GM12878 (cell line): ENCODE measurements around the gene DGKQ. TPM values are rescaled to one million over a fixed set of nuclear protein-coding genes. Genes with fewer than 3 reads are reported as not detected.

ENCODE experiments used
- ASH2L ChIP-seq: fragments of 300-600, 200-600 bp; sonication (generic); IDR thresholded peaks from 2 replicates; pipeline ENCODE4 v1.6.1; 2017; ENCODE audit warnings: low read depth, mild to moderate bottlenecking, borderline replicate concordance
- CHD4 ChIP-seq: fragments of 200-600 bp; sonication (generic); IDR thresholded peaks from 2 replicates; pipeline ENCODE4 v1.6.1; 2016; ENCODE audit warnings: mild to moderate bottlenecking
- ETV6 ChIP-seq, 2 experiments: fragments of 450-650 bp in 1 of 2; IDR thresholded peaks in 1 of 2; conservative IDR thresholded peaks in 1 of 2; 2 replicates each; pipeline ENCODE4 v1.6.1; 2014; ENCODE audit warnings: antibody characterized with exemption in 1 of 2, borderline replicate concordance in 1 of 2, low read depth in 1 of 2, mild to moderate bottlenecking in 1 of 2, moderate library complexity in 1 of 2
- HDAC6 ChIP-seq: fragments of 200-600 bp; sonication (generic); IDR thresholded peaks from one replicate; pipeline ENCODE4 v1.8.0; 2017; ENCODE audit warnings: antibody characterized with exemption; ENCODE audit not compliant: unreplicated experiment
- HDGF ChIP-seq: fragments of 450-650 bp; IDR thresholded peaks from 2 replicates; pipeline ENCODE4 v1.6.1; 2016; ENCODE audit warnings: antibody characterized with exemption
- JUND ChIP-seq: IDR thresholded peaks from 2 replicates; pipeline ENCODE4 v1.6.1; 2012; ENCODE audit warnings: low read depth, mild to moderate bottlenecking, low read length, improper control_type of control experiment, moderate library complexity
- KDM1A ChIP-seq: fragments of 200-600 bp; sonication (generic); IDR thresholded peaks from 2 replicates; pipeline ENCODE4 v1.6.1; 2016; ENCODE audit warnings: borderline replicate concordance
- MYB ChIP-seq: fragments of 150-350 bp; IDR thresholded peaks from 2 replicates; pipeline ENCODE4 v1.6.1; 2014; ENCODE audit warnings: mild to moderate bottlenecking, low read depth, low read length, borderline replicate concordance
- MYC ChIP-seq: IDR thresholded peaks from 2 replicates; pipeline ENCODE4 v1.6.1; 2011; ENCODE audit warnings: mild to moderate bottlenecking, low read length, moderate library complexity, inconsistent platforms; ENCODE audit not compliant: insufficient read depth, insufficient replicate concordance, insufficient read length, severe bottlenecking
- NFYA ChIP-seq: IDR thresholded peaks from 2 replicates; pipeline ENCODE4 v1.6.1; 2011; ENCODE audit warnings: low read depth, mild to moderate bottlenecking, low read length, improper control_type of control experiment, borderline replicate concordance
- NR2F1 ChIP-seq: fragments of 450-650 bp; conservative IDR thresholded peaks from 2 replicates; pipeline ENCODE4 v1.6.1; 2017; ENCODE audit warnings: mild to moderate bottlenecking
- PML ChIP-seq: IDR thresholded peaks from 2 replicates; pipeline ENCODE4 v1.6.1; 2012; ENCODE audit warnings: low read length, inconsistent platforms
- POLR2AphosphoS5 ChIP-seq: IDR thresholded peaks from 2 replicates; pipeline ENCODE4 v1.6.1; 2011; ENCODE audit warnings: mild to moderate bottlenecking, low read length, inconsistent platforms
- RAD21 ChIP-seq: IDR thresholded peaks from 2 replicates; pipeline ENCODE4 v1.6.1; 2011; ENCODE audit warnings: mild to moderate bottlenecking, low read depth, low read length, moderate library complexity; ENCODE audit not compliant: insufficient read depth
- SIN3A ChIP-seq: IDR thresholded peaks from 2 replicates; pipeline ENCODE4 v1.6.1; 2012; ENCODE audit warnings: low read depth, low read length, improper control_type of control experiment
- SP1 ChIP-seq: IDR thresholded peaks from one replicate; pipeline ENCODE4 v1.6.1; 2011; ENCODE audit warnings: low read depth, low read length
- ZNF274 ChIP-seq: IDR thresholded peaks from one replicate; pipeline ENCODE4 v1.8.0; 2011; ENCODE audit not compliant: insufficient read length, insufficient read depth
- polyA plus RNA-seq, 11 experiments: library from polyadenylated mRNA; depleted of rRNA in 4 of 11; unstranded in 6 of 11; stranded (reverse) in 5 of 11; fragments of >200 nt; fragmentation: Nextera tagmentation in 4 of 11; fragmentation: Illumina TruSeq in 1 of 11; extraction: Ambion mirVana in 4 of 11; extraction: Trizol in 1 of 11; gene quantifications; 1 replicate in 1 of 11; 2 replicates in 10 of 11; pipeline versions ENCODE4 v1.2.1 to v1.2.3, GENCODE V29; 2011 to 2016; ENCODE audit warnings: inconsistent platforms in 2 of 11, missing spikeins in 2 of 11, low read depth in 1 of 11
- total RNA-seq, 4 experiments: library from RNA; depleted of rRNA in 3 of 4; stranded (reverse); fragments of >200 nt in 3 of 4; fragmentation: Illumina TruSeq in 1 of 4; extraction: Trizol in 1 of 4; gene quantifications; 2 replicates each; pipeline versions ENCODE4 v1.2.1 to v1.2.3, GENCODE V29; 2013 to 2021
- TF ChIP-seq, protein P1 (sequence below): fragments of 450-650 bp; IDR thresholded peaks from 2 replicates; pipeline ENCODE4 v1.6.1; 2016; ENCODE audit warnings: mild to moderate bottlenecking
- TF ChIP-seq, protein P2 (sequence below): IDR thresholded peaks from 2 replicates; pipeline ENCODE4 v1.6.1; 2011; ENCODE audit warnings: borderline replicate concordance, low read depth, mild to moderate bottlenecking, moderate library complexity, low read length; ENCODE audit not compliant: insufficient read depth, poor library complexity, severe bottlenecking
- TF ChIP-seq, protein P3 (sequence below), 3 experiments: IDR thresholded peaks in 2 of 3; conservative IDR thresholded peaks in 1 of 3; 2 replicates each; pipeline ENCODE4 v1.5.1; 2011; ENCODE audit warnings: low read depth in 3 of 3, low read length in 3 of 3, mild to moderate bottlenecking in 3 of 3, control low read depth in 2 of 3, moderate library complexity in 2 of 3, inconsistent platforms in 1 of 3, mixed read lengths in 1 of 3; ENCODE audit not compliant: control insufficient read depth in 2 of 3, insufficient read depth in 1 of 3; ENCODE audit errors: extremely low read depth in 1 of 3
- TF ChIP-seq, protein P4 (sequence below): IDR thresholded peaks from 2 replicates; pipeline ENCODE4 v1.6.1; 2011; ENCODE audit warnings: low read depth, mild to moderate bottlenecking, low read length, moderate library complexity, borderline replicate concordance; ENCODE audit errors: extremely low read depth
- TF ChIP-seq, protein P5 (sequence below): fragments of 450-650 bp; IDR thresholded peaks from 2 replicates; pipeline ENCODE4 v1.6.1; 2017; ENCODE audit warnings: antibody characterized with exemption, mild to moderate bottlenecking, moderate library complexity

DGKQ gene
- total and polyA plus RNA-seq, 10 of the 15 experiments (the other 5 are each of a cell fraction or from before 2014, with no cell fraction given), result 0.11 to 10.5 (median 1.4) TPM

DNA sequence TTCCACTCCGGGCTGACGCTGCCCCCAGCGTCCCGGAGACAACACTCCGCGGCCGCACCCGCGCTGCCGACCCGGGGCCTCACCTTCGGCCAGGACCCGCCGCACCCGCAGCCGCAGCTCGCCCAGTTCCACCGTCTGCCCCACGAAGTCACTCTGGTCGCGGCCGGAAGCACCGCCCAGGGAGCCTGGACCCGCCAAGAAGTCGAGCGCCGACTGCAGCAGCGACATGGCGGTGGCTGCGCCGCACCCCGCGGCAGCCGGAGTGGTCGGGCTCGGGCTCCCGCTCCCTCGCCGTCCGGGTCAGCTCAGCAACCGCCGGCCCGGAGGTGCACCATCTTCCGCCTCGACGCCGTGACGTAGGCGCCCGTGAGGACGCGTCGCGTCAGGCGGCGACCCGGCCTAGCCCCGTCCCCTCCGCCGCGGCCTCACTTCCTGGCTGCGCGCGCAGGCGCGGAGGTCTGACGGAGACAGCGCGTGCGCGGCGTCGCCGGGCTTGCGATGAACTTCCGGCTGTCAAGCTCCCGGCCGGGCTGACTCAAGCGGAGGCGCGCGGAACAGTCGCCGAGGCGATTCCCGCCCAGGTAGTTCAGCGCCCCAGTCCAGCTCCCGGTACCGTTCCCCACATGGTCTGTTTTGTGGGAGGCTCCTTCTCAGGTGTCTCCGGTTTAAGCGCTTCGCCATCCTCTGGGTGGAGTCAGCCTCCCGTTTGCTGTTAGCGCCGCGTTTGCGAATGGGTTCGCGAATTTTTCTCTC is 41.2 kb downstream of the DGKQ start, which contains the start of the genes GAK and TMEM175 (continued):
- TF ChIP-seq JUND (no peak), ZNF274 (no peak), MYB (no peak), ASH2L (no peak), HDAC6 (no peak), ETV6 (conservative IDR thresholded peaks at IDR 0.05 in 1 of 2, IDR thresholded peaks at IDR 0.05 in 1 of 2; ENCODE audit: borderline replicate concordance in 1 of 2, low read depth in 1 of 2) (no peak), NFYA (no peak), SIN3A (peak; percentile 95), PML (peak; percentile 64), HDGF (no peak), CHD4 (no peak), MYC (no peak), SP1 (no peak), RAD21 (no peak), POLR2AphosphoS5 (peak; percentile 89; the same call in 1 of the 2 replicates), KDM1A (no peak), NR2F1 (peak; percentile 70)
- TF ChIP-seq, protein P1, sequence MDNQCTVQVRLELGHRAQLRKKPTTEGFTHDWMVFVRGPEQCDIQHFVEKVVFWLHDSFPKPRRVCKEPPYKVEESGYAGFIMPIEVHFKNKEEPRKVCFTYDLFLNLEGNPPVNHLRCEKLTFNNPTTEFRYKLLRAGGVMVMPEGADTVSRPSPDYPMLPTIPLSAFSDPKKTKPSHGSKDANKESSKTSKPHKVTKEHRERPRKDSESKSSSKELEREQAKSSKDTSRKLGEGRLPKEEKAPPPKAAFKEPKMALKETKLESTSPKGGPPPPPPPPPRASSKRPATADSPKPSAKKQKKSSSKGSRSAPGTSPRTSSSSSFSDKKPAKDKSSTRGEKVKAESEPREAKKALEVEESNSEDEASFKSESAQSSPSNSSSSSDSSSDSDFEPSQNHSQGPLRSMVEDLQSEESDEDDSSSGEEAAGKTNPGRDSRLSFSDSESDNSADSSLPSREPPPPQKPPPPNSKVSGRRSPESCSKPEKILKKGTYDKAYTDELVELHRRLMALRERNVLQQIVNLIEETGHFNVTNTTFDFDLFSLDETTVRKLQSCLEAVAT, result no peak
- TF ChIP-seq, protein P2, sequence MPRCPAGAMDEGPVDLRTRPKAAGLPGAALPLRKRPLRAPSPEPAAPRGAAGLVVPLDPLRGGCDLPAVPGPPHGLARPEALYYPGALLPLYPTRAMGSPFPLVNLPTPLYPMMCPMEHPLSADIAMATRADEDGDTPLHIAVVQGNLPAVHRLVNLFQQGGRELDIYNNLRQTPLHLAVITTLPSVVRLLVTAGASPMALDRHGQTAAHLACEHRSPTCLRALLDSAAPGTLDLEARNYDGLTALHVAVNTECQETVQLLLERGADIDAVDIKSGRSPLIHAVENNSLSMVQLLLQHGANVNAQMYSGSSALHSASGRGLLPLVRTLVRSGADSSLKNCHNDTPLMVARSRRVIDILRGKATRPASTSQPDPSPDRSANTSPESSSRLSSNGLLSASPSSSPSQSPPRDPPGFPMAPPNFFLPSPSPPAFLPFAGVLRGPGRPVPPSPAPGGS, result no peak
- TF ChIP-seq, protein P3, sequence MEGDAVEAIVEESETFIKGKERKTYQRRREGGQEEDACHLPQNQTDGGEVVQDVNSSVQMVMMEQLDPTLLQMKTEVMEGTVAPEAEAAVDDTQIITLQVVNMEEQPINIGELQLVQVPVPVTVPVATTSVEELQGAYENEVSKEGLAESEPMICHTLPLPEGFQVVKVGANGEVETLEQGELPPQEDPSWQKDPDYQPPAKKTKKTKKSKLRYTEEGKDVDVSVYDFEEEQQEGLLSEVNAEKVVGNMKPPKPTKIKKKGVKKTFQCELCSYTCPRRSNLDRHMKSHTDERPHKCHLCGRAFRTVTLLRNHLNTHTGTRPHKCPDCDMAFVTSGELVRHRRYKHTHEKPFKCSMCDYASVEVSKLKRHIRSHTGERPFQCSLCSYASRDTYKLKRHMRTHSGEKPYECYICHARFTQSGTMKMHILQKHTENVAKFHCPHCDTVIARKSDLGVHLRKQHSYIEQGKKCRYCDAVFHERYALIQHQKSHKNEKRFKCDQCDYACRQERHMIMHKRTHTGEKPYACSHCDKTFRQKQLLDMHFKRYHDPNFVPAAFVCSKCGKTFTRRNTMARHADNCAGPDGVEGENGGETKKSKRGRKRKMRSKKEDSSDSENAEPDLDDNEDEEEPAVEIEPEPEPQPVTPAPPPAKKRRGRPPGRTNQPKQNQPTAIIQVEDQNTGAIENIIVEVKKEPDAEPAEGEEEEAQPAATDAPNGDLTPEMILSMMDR (IDR thresholded peaks at IDR 0.05 in 2 of 3, conservative IDR thresholded peaks at IDR 0.05 in 1 of 3; ENCODE audit: control insufficient read depth in 2 of 3, extremely low read depth in 1 of 3, insufficient read depth in 1 of 3, low read depth in 3 of 3, low read length in 3 of 3), result no peak
- TF ChIP-seq, protein P4, sequence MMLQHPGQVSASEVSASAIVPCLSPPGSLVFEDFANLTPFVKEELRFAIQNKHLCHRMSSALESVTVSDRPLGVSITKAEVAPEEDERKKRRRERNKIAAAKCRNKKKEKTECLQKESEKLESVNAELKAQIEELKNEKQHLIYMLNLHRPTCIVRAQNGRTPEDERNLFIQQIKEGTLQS, result no peak
- TF ChIP-seq, protein P5, sequence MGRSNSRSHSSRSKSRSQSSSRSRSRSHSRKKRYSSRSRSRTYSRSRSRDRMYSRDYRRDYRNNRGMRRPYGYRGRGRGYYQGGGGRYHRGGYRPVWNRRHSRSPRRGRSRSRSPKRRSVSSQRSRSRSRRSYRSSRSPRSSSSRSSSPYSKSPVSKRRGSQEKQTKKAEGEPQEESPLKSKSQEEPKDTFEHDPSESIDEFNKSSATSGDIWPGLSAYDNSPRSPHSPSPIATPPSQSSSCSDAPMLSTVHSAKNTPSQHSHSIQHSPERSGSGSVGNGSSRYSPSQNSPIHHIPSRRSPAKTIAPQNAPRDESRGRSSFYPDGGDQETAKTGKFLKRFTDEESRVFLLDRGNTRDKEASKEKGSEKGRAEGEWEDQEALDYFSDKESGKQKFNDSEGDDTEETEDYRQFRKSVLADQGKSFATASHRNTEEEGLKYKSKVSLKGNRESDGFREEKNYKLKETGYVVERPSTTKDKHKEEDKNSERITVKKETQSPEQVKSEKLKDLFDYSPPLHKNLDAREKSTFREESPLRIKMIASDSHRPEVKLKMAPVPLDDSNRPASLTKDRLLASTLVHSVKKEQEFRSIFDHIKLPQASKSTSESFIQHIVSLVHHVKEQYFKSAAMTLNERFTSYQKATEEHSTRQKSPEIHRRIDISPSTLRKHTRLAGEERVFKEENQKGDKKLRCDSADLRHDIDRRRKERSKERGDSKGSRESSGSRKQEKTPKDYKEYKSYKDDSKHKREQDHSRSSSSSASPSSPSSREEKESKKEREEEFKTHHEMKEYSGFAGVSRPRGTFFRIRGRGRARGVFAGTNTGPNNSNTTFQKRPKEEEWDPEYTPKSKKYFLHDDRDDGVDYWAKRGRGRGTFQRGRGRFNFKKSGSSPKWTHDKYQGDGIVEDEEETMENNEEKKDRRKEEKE, result no peak
